CD4-positive, alpha-beta T cell (primary cell): ENCODE measurements around the gene WDR82. TPM values are rescaled to one million over a fixed set of nuclear protein-coding genes. Genes with fewer than 3 reads are reported as not detected.
A peak's percentile ranks its signal among the peaks of the same experiment; 100 is the strongest.
"Not testable (repeated sequence)": the region's sequence is repeated elsewhere in the genome, so short reads cannot be mapped to it uniquely, and the experiment has no call there.

ENCODE experiments used
- ATAC-seq: fragments of 200-7000 bp; cut with Tn5 transposase; one replicate; pipeline ENCODE4 v1.10.0; 2022; ENCODE audit warnings: mild to moderate bottlenecking; ENCODE audit not compliant: poor library complexity
- CTCF ChIA-PET: fragments of 350-600 bp; sonication (Branson Sonifier 250); formaldehyde crosslinking; loops from one replicate; lab custom pipeline; 2021; ENCODE audit warnings: antibody characterized with exemption, inconsistent platforms; lab: Charles Lee
- POLR2A ChIA-PET: fragments of 350-600 bp; sonication (Branson Sonifier 250); formaldehyde crosslinking; loops from one replicate; lab custom pipeline; 2021; ENCODE audit warnings: antibody characterized with exemption, inconsistent platforms; lab: Charles Lee
- DNase-seq, 14 experiments: peaks; one replicate each; pipeline ENCODE4 v3.0.0-alpha.2; 2013 to 2020; ENCODE audit warnings: mixed read lengths in 2 of 14
- H3K27ac ChIP-seq, 2 donors: one replicate each; pipeline versions ENCODE4 v1.5.1 to v1.7.0; 2013; ENCODE audit warnings: low read length in 2 of 2, low read depth in 1 of 2, mild to moderate bottlenecking in 1 of 2
- H3K27me3 ChIP-seq, 2 experiments: 1 replicate in 1 of 2; 2 replicates in 1 of 2; pipeline versions ENCODE4 v1.6.1 to v1.7.0; 2013; ENCODE audit warnings: low read length in 2 of 2, control low read depth in 1 of 2, mild to moderate bottlenecking in 1 of 2, moderate library complexity in 1 of 2; ENCODE audit not compliant: insufficient read depth in 2 of 2, control insufficient read depth in 1 of 2
- H3K36me3 ChIP-seq: one replicate; pipeline ENCODE4 v1.6.1; 2013; ENCODE audit warnings: low read length, control low read depth; ENCODE audit not compliant: insufficient read depth
- H3K4me1 ChIP-seq: one replicate; pipeline ENCODE4 v1.6.1; 2013; ENCODE audit warnings: low read length, control low read depth; ENCODE audit not compliant: insufficient read depth
- H3K4me3 ChIP-seq: one replicate; pipeline ENCODE4 v1.5.1; 2013; ENCODE audit warnings: mild to moderate bottlenecking, low read length, moderate library complexity
- H3K9me3 ChIP-seq, 2 experiments: 1 replicate in 1 of 2; 2 replicates in 1 of 2; pipeline versions ENCODE4 v1.6.1 to v1.7.0; 2013; ENCODE audit warnings: low read length in 2 of 2, mild to moderate bottlenecking in 2 of 2, control low read depth in 1 of 2, moderate library complexity in 1 of 2; ENCODE audit not compliant: control insufficient read depth in 1 of 2, insufficient read depth in 1 of 2
- H3K27ac Mint-ChIP-seq: one replicate; pipeline ENCODE4 v1.8.0; 2020; ENCODE audit warnings: mixed read lengths
- H3K27me3 Mint-ChIP-seq: one replicate; pipeline ENCODE4 v1.8.0; 2021; ENCODE audit warnings: mixed read lengths
- H3K36me3 Mint-ChIP-seq: one replicate; pipeline ENCODE4 v1.8.0; 2021; ENCODE audit warnings: low read depth, mixed read lengths
- H3K4me1 Mint-ChIP-seq: one replicate; pipeline ENCODE4 v1.8.0; 2021; ENCODE audit warnings: low read depth, mixed read lengths
- H3K4me3 Mint-ChIP-seq: one replicate; pipeline ENCODE4 v1.8.0; 2020; ENCODE audit warnings: mild to moderate bottlenecking, mixed read lengths
- H3K9me3 Mint-ChIP-seq: one replicate; pipeline ENCODE4 v1.8.0; 2020; ENCODE audit warnings: mixed read lengths
- intact Hi-C, 2 experiments: fragments of 100-400 bp; cut with DNase I in 1 of 2; cut with micrococcal nuclease in 1 of 2; formaldehyde crosslinking; loops; one replicate each; pipeline versions ENCODE4 v1.15.1 to v1.9.0; 2023 to 2025; cut with DNase I, micrococcal nuclease
- total RNA-seq, 174 experiments: library from RNA in 2 of 174; stranded (reverse) in 2 of 174; gene quantifications; one replicate each; pipeline ENCODE4 v1.2.3 and lab custom pipeline; 2021 to 2026
- TF ChIP-seq, protein P1 (sequence below): fragments of 200-600 bp; IDR thresholded peaks from one replicate; pipeline ENCODE4 v1.8.0; 2022; ENCODE audit warnings: antibody characterized with exemption, mild to moderate bottlenecking

The WDR82 gene
- total RNA-seq, 2 experiments from 2014 or later: 114 TPM

DNA sequence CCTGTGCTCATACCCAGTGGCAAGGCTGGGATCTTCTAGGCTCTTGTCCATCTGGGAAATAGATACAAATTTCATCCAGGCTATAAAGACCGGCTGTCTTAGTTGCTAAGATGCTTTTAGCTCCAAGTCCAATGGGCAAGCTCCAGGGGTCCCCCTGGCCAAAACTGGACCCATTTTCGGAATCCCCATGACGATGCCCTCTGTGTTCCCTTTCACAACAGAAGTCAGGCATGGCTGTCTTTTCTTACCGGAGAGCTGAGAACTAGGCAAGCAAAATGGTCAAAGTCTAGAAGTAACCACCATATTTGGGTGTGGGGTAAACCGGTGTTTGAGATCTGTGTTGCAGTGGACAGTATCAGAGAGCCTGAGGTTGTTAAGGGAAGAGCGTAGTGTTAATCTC, 10.2 kb upstream of the WDR82 start:
- no peak for DNase-seq
- H3K27me3 ChIP-seq: no peaks in the 10 kb centered on the region
- peaks cover 68% of the 10 kb centered on the region for H3K4me1 ChIP-seq
- peak overlapping the region; percentile 97 for H3K4me3 ChIP-seq
- intact Hi-C loops: loop anchor here (2.0 to 10.0 kb wide), 4 partner anchors 50 to 396 kb away; partner anchors contain the start of genes GNL3 (in 1 of the 2), PBRM1 (in 1 of the 2), RPL29 (in 1 of the 2) and SEMA3G (in 1 of the 2)
- H3K4me1 Mint-ChIP-seq: peaks cover 45% of the 10 kb centered on the region
- peak overlapping the region; percentile 100 for H3K4me3 Mint-ChIP-seq
- H3K27me3 Mint-ChIP-seq: no peaks in the 10 kb centered on the region
- H3K9me3 Mint-ChIP-seq: no peaks in the 10 kb centered on the region
- ChIA-PET CTCF (interaction anchor here (1.0 to 2.5 kb wide), 6 partner anchors 10 to 124 kb away, joined by 3 to 16 read pairs (median 6); partner anchors contain the start of genes TWF2 and WDR82), POLR2A (interaction anchor here (0.8 to 4.9 kb wide), 12 partner anchors 11 to 68 kb away, joined by 3 to 94 read pairs (median 7); partner anchors contain the start of genes PPM1M, TWF2 and WDR82)
- no peak for ATAC-seq
- H3K36me3 ChIP-seq: peaks cover 33% of the 10 kb centered on the region
- H3K27ac ChIP-seq: peak overlapping the region; percentile 99 to 100
- no peaks in the 10 kb centered on the region for H3K9me3 ChIP-seq
- TF ChIP-seq, protein P1, sequence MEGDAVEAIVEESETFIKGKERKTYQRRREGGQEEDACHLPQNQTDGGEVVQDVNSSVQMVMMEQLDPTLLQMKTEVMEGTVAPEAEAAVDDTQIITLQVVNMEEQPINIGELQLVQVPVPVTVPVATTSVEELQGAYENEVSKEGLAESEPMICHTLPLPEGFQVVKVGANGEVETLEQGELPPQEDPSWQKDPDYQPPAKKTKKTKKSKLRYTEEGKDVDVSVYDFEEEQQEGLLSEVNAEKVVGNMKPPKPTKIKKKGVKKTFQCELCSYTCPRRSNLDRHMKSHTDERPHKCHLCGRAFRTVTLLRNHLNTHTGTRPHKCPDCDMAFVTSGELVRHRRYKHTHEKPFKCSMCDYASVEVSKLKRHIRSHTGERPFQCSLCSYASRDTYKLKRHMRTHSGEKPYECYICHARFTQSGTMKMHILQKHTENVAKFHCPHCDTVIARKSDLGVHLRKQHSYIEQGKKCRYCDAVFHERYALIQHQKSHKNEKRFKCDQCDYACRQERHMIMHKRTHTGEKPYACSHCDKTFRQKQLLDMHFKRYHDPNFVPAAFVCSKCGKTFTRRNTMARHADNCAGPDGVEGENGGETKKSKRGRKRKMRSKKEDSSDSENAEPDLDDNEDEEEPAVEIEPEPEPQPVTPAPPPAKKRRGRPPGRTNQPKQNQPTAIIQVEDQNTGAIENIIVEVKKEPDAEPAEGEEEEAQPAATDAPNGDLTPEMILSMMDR: no peak
- H3K27ac Mint-ChIP-seq: peak overlapping the region; percentile 99
- peaks cover 41% of the 10 kb centered on the region for H3K36me3 Mint-ChIP-seq

DNA sequence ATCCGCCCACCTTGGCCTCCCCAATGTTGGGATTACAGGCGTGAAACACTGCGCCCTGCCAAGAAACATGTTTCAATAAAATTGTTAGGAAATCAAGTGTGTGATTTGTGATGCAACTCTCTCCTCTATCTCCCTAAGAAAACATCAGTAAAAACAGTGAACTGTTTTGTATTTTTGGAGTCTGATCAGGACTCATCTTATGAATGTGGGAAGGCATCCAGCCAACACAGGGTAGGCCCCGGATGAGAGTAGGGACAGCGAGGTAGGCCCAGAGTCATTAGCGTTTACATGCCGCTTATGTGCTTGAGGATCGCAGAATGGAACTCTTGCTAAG, 8.3 kb upstream of the WDR82 start:
- H3K27ac Mint-ChIP-seq: peak overlapping the region; percentile 99
- Histone ChIP-seq H3K4me1 (peaks cover 86% of the 10 kb centered on the region), H3K4me3 (peak overlapping the region; percentile 97), H3K9me3 (no peaks in the 10 kb centered on the region), H3K27me3 (no peaks in the 10 kb centered on the region), H3K36me3 (peaks cover 14% of the 10 kb centered on the region), H3K27ac (peak overlapping the region; percentile 99 to 100)
- peak overlapping the region; percentile 100 for H3K4me3 Mint-ChIP-seq
- no peak for DNase-seq
- CTCF ChIA-PET: no interaction called here
- intact Hi-C loops: loop anchor here (5.0 to 10.0 kb wide), 3 partner anchors 158 to 398 kb away; partner anchors contain the start of genes GNL3 (in 1 of the 2), PBRM1 (in 1 of the 2), RPL29 (in 1 of the 2) and SEMA3G (in 1 of the 2)
- no peaks in the 10 kb centered on the region for H3K9me3 Mint-ChIP-seq
- no peaks in the 10 kb centered on the region for H3K27me3 Mint-ChIP-seq
- H3K36me3 Mint-ChIP-seq: peaks cover 26% of the 10 kb centered on the region
- ATAC-seq: no peak
- H3K4me1 Mint-ChIP-seq: peaks cover 63% of the 10 kb centered on the region
- TF ChIP-seq, protein P1: no peak
- POLR2A ChIA-PET: interaction anchor here (0.9 to 4.9 kb wide), 9 partner anchors 9 to 313 kb away, joined by 3 to 94 read pairs (median 8); partner anchors contain the start of genes ABHD14B, PPM1M and WDR82

DNA sequence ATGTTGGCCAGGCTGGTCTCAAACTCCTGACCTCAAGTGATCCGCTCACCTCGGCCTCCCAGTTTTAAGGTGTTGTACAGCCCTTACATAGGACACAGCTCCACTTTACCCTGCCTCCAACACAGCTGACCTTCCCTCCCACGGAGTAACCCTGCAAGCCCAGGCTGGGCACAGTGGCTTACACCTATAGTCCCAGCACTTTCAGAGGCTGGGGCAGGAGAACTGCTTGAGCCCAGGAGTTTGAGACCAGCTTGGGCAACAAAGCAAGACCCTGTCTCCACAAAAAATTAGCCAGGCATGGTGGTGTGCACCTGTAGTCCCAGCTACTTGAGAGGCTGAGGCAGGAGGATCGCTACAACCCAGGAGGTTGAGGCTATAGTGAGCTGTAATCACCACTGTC, 5.6 kb upstream of the WDR82 start:
- peak overlapping the region; percentile 92 for H3K27ac Mint-ChIP-seq
- not testable (repeated sequence) for H3K27me3 Mint-ChIP-seq, ATAC-seq, H3K36me3 ChIP-seq, H3K9me3 ChIP-seq, H3K27me3 ChIP-seq, H3K9me3 Mint-ChIP-seq, H3K4me3 ChIP-seq
- ChIA-PET POLR2A (interaction anchor here (0.6 to 11.9 kb wide), 4 partner anchors 7 to 62 kb away, joined by 3 to 538 read pairs (median 4); partner anchors contain the start of genes PPM1M and TWF2), CTCF (interaction anchor here (1.0 to 1.9 kb wide), 4 partner anchors 41 to 47 kb away, joined by 3 to 4 read pairs (median 4); partner anchors contain the start of gene TWF2)
- Histone ChIP-seq H3K27ac (peak overlapping the region in 1 of 2 donors; percentile 39), H3K4me1 (peaks cover 82% of the 10 kb centered on the region)
- peaks cover 69% of the 10 kb centered on the region for H3K4me1 Mint-ChIP-seq
- H3K4me3 Mint-ChIP-seq: peak overlapping the region; percentile 45
- intact Hi-C loops: loop anchor here (10.0 kb wide), 2 partner anchors 161 to 401 kb away; partner anchors contain the start of genes GNL3 (in 1 of the 2), PBRM1 (in 1 of the 2) and SEMA3G (in 1 of the 2)
- DNase-seq: peak in 1 of 14 experiments; percentile 23
- peaks cover 16% of the 10 kb centered on the region for H3K36me3 Mint-ChIP-seq
